HEK293T (cell line): Measurements from ENCODE around the gene PDE1A.

Experiments used
- ARNT ChIP-seq: fragments of 450-650 bp; IDR thresholded peaks from 2 replicates; pipeline ENCODE4 v1.6.1; 2017; ENCODE audit warnings: mild to moderate bottlenecking
- BHLHE40 ChIP-seq: fragments of 450-650 bp; IDR thresholded peaks from 2 replicates; pipeline ENCODE4 v1.6.1; 2016; ENCODE audit warnings: mild to moderate bottlenecking, moderate library complexity, borderline replicate concordance
- ELF4 ChIP-seq: fragments of 450-650 bp; IDR thresholded peaks from 2 replicates; pipeline ENCODE4 v1.6.1; 2017; ENCODE audit warnings: antibody characterized with exemption
- FOXA1 ChIP-seq: fragments of 450-650 bp; IDR thresholded peaks from 2 replicates; pipeline ENCODE4 v1.6.1; 2016; ENCODE audit warnings: mild to moderate bottlenecking
- FOXK2 ChIP-seq: fragments of 450-650 bp; IDR thresholded peaks from 2 replicates; pipeline ENCODE4 v1.6.1; 2016; ENCODE audit warnings: mild to moderate bottlenecking
- FOXM1 ChIP-seq: fragments of 450-650 bp; IDR thresholded peaks from 2 replicates; pipeline ENCODE4 v1.6.1; 2017; ENCODE audit warnings: mild to moderate bottlenecking, borderline replicate concordance
- LEF1 ChIP-seq: fragments of 450-650 bp; IDR thresholded peaks from 2 replicates; pipeline ENCODE4 v1.6.1; 2017; ENCODE audit warnings: mild to moderate bottlenecking, borderline replicate concordance
- NFRKB ChIP-seq: fragments of 450-650 bp; IDR thresholded peaks from 2 replicates; pipeline ENCODE4 v1.6.1; 2016; ENCODE audit warnings: mild to moderate bottlenecking, moderate library complexity
- SP1 ChIP-seq: fragments of 450-650 bp; IDR thresholded peaks from 2 replicates; pipeline ENCODE4 v1.6.1; 2017
- SUZ12 ChIP-seq: fragments of 450-650 bp; IDR thresholded peaks from 2 replicates; pipeline ENCODE4 v1.6.1; 2016; ENCODE audit warnings: mild to moderate bottlenecking
- TARDBP ChIP-seq: fragments of 450-650 bp; IDR thresholded peaks from 2 replicates; pipeline ENCODE4 v1.6.1; 2016
- ZNF384 ChIP-seq: fragments of 450-650 bp; IDR thresholded peaks from 2 replicates; pipeline ENCODE4 v1.6.1; 2016

GRCh38 chr2:182366628-182367027, 60.2 kb downstream of the PDE1A start:
- no peak for TF ChIP-seq ELF4
- TF ChIP-seq NFRKB: no peak
- TF ChIP-seq ARNT: no peak
- TF ChIP-seq SP1: no peak
- no peak for TF ChIP-seq SUZ12
- TF ChIP-seq FOXM1: no peak
- no peak for TF ChIP-seq TARDBP
- no peak for TF ChIP-seq FOXK2
- TF ChIP-seq BHLHE40: no peak
- no peak for TF ChIP-seq FOXA1
- no peak for TF ChIP-seq LEF1
- no peak for TF ChIP-seq ZNF384
